Effector memory CD4-positive, alpha-beta T cell (primary cell): ENCODE measurements around the gene ABHD4.

ENCODE experiments used
- DNase-seq, 3 donors: peaks; one replicate each; pipeline ENCODE4 v3.0.0-alpha.2; 2020
- H3K27ac ChIP-seq: 2 replicates; pipeline ENCODE4 v1.7.0; 2013; ENCODE audit warnings: mild to moderate bottlenecking, low read length, moderate library complexity; ENCODE audit not compliant: insufficient read depth, poor library complexity, severe bottlenecking
- H3K27me3 ChIP-seq: replicated peaks from 2 replicates; pipeline ENCODE4 v1.7.0; 2013; ENCODE audit warnings: mild to moderate bottlenecking, low read length; ENCODE audit not compliant: insufficient read depth, control insufficient read depth, poor library complexity, severe bottlenecking
- H3K36me3 ChIP-seq: 2 replicates; pipeline ENCODE4 v1.7.0; 2013; ENCODE audit warnings: mild to moderate bottlenecking, low read length, moderate library complexity; ENCODE audit not compliant: control insufficient read depth, insufficient read depth
- H3K4me1 ChIP-seq: 2 replicates; pipeline ENCODE4 v1.7.0; 2013; ENCODE audit warnings: low read length, mild to moderate bottlenecking; ENCODE audit not compliant: control insufficient read depth, insufficient read depth, poor library complexity, severe bottlenecking
- H3K4me3 ChIP-seq: 2 replicates; pipeline ENCODE4 v1.7.0; 2013; ENCODE audit warnings: low read length, low read depth, mild to moderate bottlenecking; ENCODE audit not compliant: insufficient read depth, poor library complexity, severe bottlenecking
- H3K9me3 ChIP-seq: 2 replicates; pipeline ENCODE4 v1.7.0; 2013; ENCODE audit warnings: mild to moderate bottlenecking, low read length, moderate library complexity; ENCODE audit not compliant: control insufficient read depth

The ABHD4 gene

DNA sequence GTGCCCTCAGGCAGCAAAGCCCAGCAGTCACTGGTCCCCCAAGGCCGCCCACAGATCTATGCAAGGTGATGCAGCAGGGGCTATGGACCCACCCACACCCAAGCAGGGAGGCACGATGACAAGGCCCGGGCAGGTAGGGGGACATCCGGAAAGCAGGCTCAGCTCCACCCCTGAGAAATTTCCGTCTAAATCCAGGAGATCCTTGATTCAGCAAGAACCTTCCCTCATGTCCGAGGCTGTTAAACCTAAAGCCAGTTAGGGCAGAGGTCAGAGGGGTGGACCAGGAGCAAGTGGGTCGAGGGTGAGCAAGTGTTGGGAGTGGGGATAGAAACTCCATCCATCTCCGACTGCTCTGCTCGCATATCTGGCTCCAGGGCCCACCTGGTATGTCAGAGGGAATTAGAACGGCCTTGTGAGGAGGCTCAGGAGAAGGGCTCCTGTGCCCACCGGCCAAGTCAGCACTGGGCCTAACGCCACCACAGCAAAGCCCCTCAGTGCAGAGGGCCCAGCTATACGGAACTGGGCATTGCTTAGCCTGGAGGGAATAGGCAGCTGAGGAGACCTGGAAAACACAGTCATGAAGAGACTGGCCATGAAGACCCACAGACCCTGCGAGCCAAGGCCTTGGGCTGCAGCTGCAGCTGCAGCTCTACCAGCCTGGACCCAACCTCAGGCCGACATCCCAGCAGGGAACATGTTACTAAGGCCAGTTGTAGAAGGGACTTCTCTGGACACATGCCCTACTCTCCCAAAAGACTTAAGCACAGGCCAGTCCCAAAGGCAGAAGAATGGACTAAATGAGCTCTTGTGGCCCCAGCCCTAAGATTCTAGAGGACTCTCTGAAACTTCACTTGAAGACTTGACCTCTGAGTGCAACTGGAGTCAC is 43.4 kb upstream of the ABHD4 start:
- Histone ChIP-seq H3K9me3 (no peaks in the 10 kb centered on the region), H3K27me3 (no peaks in the 10 kb centered on the region), H3K27ac (peak overlapping the region; percentile 99), H3K36me3 (peaks cover 28% of the 10 kb centered on the region), H3K4me1 (peaks cover 96% of the 10 kb centered on the region), H3K4me3 (no peak overlapping the region)
- DNase-seq: no peak

DNA sequence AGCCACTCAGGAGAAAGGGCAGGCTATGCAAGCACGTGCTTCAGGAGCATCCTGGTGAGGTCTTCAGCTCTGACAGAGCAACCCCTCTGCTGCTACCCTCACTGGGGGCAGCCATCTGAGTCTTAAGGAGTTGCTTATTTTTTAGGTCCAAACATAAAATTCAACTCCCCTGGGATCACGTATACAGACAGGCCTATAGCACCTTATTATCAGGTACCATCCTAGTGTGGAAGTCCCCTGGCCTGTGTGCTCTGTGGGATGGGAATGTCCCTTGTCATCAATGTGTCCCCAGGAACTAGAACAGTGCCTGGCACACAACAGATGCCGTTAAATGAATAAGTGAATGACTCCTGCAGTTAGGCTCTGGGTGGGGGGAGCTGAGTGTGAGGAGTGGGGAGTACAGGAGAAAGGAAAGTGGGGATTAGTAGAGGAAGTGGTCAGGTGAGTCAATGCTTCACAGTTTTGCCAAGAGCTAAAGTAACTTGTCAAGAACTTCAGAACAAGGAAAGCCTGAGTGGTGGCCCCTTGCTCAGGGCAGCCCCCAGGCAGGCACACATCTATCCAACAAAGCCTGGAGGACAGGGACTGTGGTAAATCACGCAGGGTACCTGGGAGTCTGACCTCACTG is 42.6 kb upstream of the ABHD4 start:
- peak overlapping the region; percentile 99 for H3K27ac ChIP-seq
- H3K9me3 ChIP-seq: no peaks in the 10 kb centered on the region
- peak; percentile 65 to 72 (median 67) for DNase-seq
- no peaks in the 10 kb centered on the region for H3K27me3 ChIP-seq
- no peak overlapping the region for H3K4me3 ChIP-seq
- H3K4me1 ChIP-seq: peaks cover 95% of the 10 kb centered on the region
- H3K36me3 ChIP-seq: peaks cover 25% of the 10 kb centered on the region

DNA sequence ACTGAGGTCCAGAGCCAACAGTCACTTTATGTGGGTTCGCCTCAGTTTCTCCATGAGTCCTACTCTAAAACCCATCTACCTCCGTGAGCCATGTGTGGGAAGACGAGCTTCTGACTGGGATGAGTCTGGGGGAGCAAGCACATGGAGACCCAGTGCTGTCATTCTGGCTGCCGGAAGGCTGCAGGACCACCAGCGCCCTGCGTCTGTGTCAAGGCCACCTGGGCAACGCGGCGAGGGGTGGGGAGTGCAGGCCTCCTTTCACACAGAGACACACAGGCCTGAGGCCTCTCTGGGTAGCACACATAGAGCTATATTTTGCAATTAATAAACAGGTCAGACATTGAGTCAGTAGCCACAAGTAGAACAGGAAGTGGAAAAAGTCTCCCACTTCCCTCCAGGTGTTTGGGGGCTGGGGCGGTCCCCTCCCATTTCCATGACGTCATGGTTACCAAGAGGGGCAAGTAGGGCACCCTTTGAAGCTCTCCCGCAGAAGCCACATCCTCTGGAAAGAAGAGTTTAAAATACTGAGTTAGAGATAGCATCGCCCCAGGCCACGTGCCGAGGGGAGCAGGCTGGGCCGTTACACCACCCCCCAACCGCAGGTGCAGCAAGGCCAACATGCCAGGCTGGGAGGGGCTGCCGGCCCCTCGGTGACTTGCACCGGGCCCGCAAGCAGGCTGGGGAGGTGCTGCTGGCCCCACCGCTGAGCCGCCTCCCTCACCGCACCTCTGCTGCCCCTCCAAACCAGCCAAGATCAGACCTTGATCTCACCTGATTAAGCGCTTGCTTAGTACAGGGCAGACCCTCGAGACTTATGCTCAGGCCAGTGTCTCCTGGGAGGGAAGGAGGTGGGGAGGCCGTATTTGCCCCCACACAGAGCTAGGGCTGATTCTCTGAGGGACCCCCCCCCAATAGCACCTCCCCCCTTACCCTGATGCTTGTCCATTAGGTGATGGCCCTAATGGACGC is 41.8 kb upstream of the ABHD4 start:
- peaks cover 95% of the 10 kb centered on the region for H3K4me1 ChIP-seq
- H3K36me3 ChIP-seq: peaks cover 17% of the 10 kb centered on the region
- H3K27me3 ChIP-seq: no peaks in the 10 kb centered on the region
- H3K4me3 ChIP-seq: peak overlapping the region; percentile 53
- peak; percentile 98 to 99 (median 99) for DNase-seq
- H3K9me3 ChIP-seq: no peaks in the 10 kb centered on the region
- H3K27ac ChIP-seq: peak overlapping the region; percentile 99

DNA sequence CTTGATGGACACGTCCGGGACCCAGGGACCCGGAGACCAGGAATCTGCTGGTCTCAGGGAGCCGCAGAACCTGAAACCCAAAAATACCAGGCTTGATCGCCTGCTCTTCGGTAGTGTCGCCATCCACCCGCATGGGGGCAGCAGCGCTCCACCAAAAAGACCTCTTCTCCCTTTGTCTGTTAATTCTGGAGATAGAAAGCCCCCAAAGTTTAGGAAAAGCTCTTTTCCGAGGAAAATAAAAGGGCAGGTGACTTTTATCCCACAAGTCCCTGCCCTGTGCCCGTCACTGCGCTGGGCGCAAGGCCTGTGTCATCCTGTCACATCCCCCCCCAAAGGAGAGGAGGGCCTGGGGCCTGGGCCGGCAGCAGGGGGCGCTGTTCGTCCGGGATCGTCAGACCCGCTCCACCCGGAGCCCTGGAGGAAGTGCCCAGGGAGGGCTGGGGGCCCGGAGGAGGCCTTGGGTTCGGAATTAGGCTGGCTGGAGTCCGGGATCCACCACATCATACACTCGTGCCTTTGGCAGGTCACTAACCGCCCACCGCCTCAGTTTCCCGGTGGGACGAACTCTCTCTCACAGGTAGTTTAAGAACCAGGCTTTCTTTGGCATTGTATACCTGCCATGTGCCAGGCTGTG is 41.0 kb upstream of the ABHD4 start:
- no peaks in the 10 kb centered on the region for H3K9me3 ChIP-seq
- H3K27me3 ChIP-seq: no peaks in the 10 kb centered on the region
- peaks cover 10% of the 10 kb centered on the region for H3K36me3 ChIP-seq
- peak overlapping the region; percentile 99 for H3K27ac ChIP-seq
- peaks cover 92% of the 10 kb centered on the region for H3K4me1 ChIP-seq
- peak overlapping the region; percentile 53 for H3K4me3 ChIP-seq
- DNase-seq: peak; percentile 78 to 82 (median 79)

DNA sequence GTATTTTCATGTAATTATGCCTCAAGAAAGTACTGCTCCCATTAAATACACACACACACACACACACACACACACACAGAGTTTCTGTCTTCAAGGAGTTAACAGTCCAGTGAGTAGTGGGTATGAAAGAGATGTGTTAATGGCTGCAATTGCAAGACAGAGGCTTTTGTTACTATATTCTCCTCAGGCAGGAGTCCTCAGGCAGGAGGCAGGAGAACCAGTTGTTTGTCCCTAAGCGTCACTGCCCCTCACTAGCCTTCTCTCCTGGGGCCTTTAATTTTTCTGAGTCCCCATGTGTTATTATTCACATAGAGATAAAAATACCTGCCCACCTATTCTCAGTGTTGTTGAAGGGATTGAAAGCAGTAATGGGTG is 40.3 kb upstream of the ABHD4 start:
- no peak for DNase-seq
- H3K36me3 ChIP-seq: peaks cover 2% of the 10 kb centered on the region
- H3K9me3 ChIP-seq: no peaks in the 10 kb centered on the region
- peak overlapping the region; percentile 99 for H3K27ac ChIP-seq
- H3K4me3 ChIP-seq: peak overlapping the region; percentile 53
- no peaks in the 10 kb centered on the region for H3K27me3 ChIP-seq
- peaks cover 92% of the 10 kb centered on the region for H3K4me1 ChIP-seq

DNA sequence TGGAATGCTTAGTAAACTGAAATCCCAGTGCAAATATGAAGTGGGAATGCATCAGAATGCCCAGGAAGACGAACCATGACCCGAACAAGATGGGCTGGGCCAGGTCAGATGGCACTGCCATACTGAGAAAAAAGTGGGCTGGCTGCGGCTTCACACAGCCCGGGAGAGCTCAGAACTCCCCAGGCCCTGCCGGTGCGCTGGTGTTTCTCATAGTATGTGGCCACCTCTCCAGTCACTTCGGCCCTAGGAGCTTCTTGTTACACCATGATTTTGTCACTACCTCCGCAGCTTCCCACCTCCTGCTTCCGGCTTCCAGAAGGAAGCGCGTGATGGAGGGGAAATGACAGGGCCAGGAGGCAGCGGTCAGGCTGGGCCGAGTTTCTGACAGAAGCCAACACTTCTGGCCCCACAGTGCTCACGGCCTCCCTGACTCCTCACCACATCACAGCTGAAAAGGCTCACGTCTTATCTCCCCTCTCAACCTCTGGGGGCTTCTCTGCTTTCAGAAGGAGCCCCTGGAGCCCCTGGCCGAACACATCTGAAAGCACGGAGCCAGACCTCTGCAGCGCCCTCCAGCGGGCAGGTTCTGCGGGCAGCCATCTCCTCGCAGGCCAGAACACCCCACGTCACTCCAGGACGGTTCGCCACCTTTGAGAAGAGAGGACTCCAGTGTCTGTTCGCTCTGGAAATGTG is 39.7 kb upstream of the ABHD4 start:
- Histone ChIP-seq H3K36me3 (no peaks in the 10 kb centered on the region), H3K4me1 (peaks cover 92% of the 10 kb centered on the region), H3K9me3 (no peaks in the 10 kb centered on the region), H3K4me3 (peak overlapping the region; percentile 53), H3K27me3 (no peaks in the 10 kb centered on the region), H3K27ac (peak overlapping the region; percentile 99)
- DNase-seq: peak in 1 of 3 donors; percentile 33

DNA sequence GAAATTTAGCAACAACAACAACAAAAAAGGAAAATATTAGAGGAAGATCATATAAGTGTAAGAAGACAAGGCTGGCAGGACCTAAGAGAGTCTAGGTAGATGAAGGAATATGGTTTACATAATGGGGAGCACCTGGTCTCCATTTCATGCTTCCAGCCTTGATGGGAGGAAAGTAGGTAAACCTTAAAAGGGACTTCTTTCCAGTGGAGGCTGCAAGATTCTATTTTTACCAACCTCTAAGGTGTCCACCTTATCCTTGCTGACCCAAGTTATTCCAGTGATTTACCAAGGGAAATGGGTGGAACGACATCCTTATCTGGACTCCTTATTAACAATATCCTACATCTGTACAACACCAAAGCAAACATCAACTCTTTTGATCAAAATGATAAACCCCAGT is 39.1 kb upstream of the ABHD4 start:
- H3K36me3 ChIP-seq: no peaks in the 10 kb centered on the region
- peak overlapping the region; percentile 53 for H3K4me3 ChIP-seq
- no peak for DNase-seq
- H3K27ac ChIP-seq: peak overlapping the region; percentile 99
- no peaks in the 10 kb centered on the region for H3K27me3 ChIP-seq
- no peaks in the 10 kb centered on the region for H3K9me3 ChIP-seq
- H3K4me1 ChIP-seq: peaks cover 92% of the 10 kb centered on the region

DNA sequence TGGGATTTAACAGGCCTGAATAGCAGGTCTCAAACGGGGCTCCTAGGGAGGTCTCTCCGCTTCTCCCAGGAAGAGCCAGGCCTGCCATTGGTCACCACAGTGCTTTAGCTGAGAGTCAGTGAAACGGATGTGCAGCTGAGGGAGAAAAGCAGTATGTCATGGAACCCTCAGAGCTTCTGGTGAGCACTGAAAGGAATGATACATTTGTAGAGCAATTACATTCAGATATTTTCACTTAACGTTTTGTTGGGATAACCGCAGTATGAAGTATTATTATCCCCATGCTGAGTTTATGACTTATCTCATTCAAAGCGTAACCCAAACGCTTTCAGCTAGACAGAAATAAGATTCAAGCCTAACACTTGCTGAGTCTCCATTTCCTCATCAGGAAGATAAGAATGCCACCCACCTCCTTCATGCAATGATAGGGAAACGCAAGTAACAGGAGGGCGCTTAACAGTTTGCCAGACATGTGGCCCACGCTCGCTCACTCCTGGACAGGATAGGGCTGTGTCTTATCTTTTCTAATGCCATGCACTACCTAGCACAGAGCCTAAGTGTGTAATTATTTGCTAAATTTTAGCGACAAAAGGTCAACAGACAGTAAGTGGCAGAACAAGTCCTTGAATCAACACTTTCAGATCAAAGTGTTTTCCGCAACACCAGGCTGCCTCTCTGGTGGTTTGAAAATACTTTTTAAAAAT is 37.3 kb upstream of the ABHD4 start:
- DNase-seq: no peak
- H3K27me3 ChIP-seq: no peaks in the 10 kb centered on the region
- no peaks in the 10 kb centered on the region for H3K36me3 ChIP-seq
- peak overlapping the region; percentile 91 for H3K27ac ChIP-seq
- H3K4me3 ChIP-seq: no peak overlapping the region
- H3K4me1 ChIP-seq: peaks cover 92% of the 10 kb centered on the region
- H3K9me3 ChIP-seq: no peaks in the 10 kb centered on the region

DNA sequence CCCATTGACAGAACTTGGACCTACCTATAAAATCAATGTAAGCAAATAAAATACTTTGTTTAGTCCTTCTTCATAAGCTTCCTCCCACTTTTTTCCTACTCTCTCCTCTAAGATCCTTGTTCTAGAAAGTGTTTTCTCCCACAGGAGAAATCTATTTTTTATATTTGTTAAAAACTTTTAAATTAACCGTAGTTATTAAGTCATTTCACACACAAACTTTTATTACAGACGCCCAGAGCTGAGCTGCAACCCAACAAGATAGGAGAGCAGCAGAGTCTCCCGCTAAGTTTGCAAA is 36.8 kb upstream of the ABHD4 start:
- Histone ChIP-seq H3K36me3 (no peaks in the 10 kb centered on the region), H3K4me3 (no peak overlapping the region), H3K27ac (peak overlapping the region; percentile 91), H3K27me3 (no peaks in the 10 kb centered on the region), H3K9me3 (no peaks in the 10 kb centered on the region), H3K4me1 (peaks cover 94% of the 10 kb centered on the region)
- no peak for DNase-seq
